BLaER1 treated with 17β-estradiol and CSF1 and Interleukin-3, amounts not matched to agents 10 nM and 100 nM (cell line): ENCODE data around the gene FPR2.

Experiments
- H3K27ac ChIP-seq, 11 experiments: shearing (Covaris generic); formaldehyde crosslinking; 2 replicates each; pipeline ENCODE4 v1.8.1; 2022
- H3K27me3 ChIP-seq, 11 experiments: shearing (Covaris generic); formaldehyde crosslinking; 2 replicates each; pipeline ENCODE4 v1.8.1; 2022
- H3K36me3 ChIP-seq, 11 experiments: shearing (Covaris generic); formaldehyde crosslinking; 2 replicates each; pipeline ENCODE4 v1.8.1; 2022
- H3K4me1 ChIP-seq, 10 experiments: shearing (Covaris generic); formaldehyde crosslinking; 2 replicates each; pipeline ENCODE4 v1.8.1; 2022
- H3K4me2 ChIP-seq, 11 experiments: shearing (Covaris generic); formaldehyde crosslinking; 2 replicates each; pipeline ENCODE4 v1.8.1; 2022
- H3K4me3 ChIP-seq, 10 experiments: shearing (Covaris generic); formaldehyde crosslinking; 2 replicates each; pipeline ENCODE4 v1.8.1; 2022
- H3K9ac ChIP-seq, 11 experiments: shearing (Covaris generic); formaldehyde crosslinking; 2 replicates each; pipeline ENCODE4 v1.8.1; 2022
- H3K9me3 ChIP-seq, 11 experiments: shearing (Covaris generic); formaldehyde crosslinking; replicated peaks in 1 of 11; 2 replicates each; pipeline ENCODE4 v1.8.1; 2022
- H4K20me1 ChIP-seq, 11 experiments: shearing (Covaris generic); formaldehyde crosslinking; 2 replicates each; pipeline ENCODE4 v1.8.1; 2022
- Cebpa-rat ChIP-seq, 11 experiments: shearing (Covaris generic); IDR thresholded peaks; 2 replicates each; pipeline ENCODE4 v1.8.1; 2022

FPR2 gene

DNA sequence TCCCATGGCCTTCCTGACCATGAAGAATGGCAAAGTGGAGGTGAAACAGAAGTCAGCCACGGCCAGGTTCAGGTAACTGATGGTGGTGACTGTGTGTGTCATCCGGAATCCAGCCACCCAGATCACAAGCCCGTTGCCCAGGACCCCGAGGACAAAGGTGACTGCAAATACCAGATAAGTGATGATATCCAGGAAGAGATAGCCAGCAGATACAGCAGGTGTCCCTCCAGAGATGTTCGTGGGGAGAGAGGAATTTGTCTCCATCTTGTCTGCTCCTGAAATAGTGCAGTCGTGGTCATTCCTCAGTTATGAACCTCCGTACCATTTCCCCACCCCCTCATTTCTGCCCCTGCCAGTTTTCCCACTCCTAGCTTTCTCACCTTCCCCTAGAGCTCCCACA is 14.2 kb upstream of the FPR2 start:
- Histone ChIP-seq H3K27me3 (no peaks in the 10 kb centered on the region), H3K4me1 (peaks cover 10 to 93% (median 41%) of the 10 kb centered on the region in 10 experiments), H3K4me3 (peak overlapping the region in 2 of 10 experiments; percentile 57 to 63; a peak in 3 of 20 replicates), H4K20me1 (peaks cover 0 to 48% (median 0%) of the 10 kb centered on the region in 11 experiments; a peak in 3 of 22 replicates), H3K9ac (no peak overlapping the region), H3K9me3 (peaks cover 0 to 42% (median 0%) of the 10 kb centered on the region in 11 experiments; a peak in 8 of 22 replicates), H3K4me2 (peak overlapping the region in 2 of 11 experiments; percentile 91 to 97; a peak in 3 of 22 replicates), H3K27ac (no peak overlapping the region), H3K36me3 (peaks cover 0 to 65% (median 0%) of the 10 kb centered on the region in 11 experiments; a peak in 6 of 22 replicates)
- TF ChIP-seq Cebpa-rat (IDR thresholded peaks at IDR 0.05) = no peak

DNA sequence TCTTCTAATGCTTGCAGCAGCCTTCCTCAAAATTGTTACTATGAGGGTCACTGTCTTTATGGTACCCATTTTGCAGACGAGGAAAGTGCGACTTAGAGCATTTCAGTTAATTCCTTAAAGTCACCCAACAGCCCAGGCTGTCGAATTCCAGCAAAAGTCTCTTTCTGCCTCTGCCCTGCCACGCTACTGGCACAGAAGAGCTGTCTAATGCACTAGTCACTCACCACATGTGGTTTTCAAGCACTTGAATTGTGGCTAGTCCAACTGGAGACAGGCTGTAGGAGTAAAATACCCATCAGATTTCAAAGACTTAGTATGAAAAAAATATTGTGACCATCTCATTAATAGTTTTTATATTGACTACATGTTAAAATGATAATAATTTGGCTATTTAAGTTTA is 11.0 kb upstream of the FPR2 start:
- TF ChIP-seq Cebpa-rat (IDR thresholded peaks at IDR 0.05) = no peak
- Histone ChIP-seq H3K4me1 (peaks cover 11 to 93% (median 39%) of the 10 kb centered on the region in 10 experiments), H3K27me3 (no peaks in the 10 kb centered on the region), H4K20me1 (peaks cover 0 to 36% (median 0%) of the 10 kb centered on the region in 11 experiments; a peak in 3 of 22 replicates), H3K9ac (peak overlapping the region in 2 of 11 experiments; percentile 74 to 75; a peak in 4 of 22 replicates), H3K4me3 (peak overlapping the region in 2 of 10 experiments; percentile 57 to 63; a peak in 4 of 20 replicates), H3K27ac (peak overlapping the region in 2 of 11 experiments; percentile 92 to 94; a peak in 2 of 22 replicates), H3K9me3 (peaks cover 0 to 46% (median 4%) of the 10 kb centered on the region in 11 experiments; a peak in 11 of 22 replicates), H3K4me2 (peak overlapping the region in 5 of 11 experiments; percentile 20 to 97 (median 72); a peak in 6 of 22 replicates), H3K36me3 (peaks cover 0 to 55% (median 0%) of the 10 kb centered on the region in 11 experiments; a peak in 6 of 22 replicates)

DNA sequence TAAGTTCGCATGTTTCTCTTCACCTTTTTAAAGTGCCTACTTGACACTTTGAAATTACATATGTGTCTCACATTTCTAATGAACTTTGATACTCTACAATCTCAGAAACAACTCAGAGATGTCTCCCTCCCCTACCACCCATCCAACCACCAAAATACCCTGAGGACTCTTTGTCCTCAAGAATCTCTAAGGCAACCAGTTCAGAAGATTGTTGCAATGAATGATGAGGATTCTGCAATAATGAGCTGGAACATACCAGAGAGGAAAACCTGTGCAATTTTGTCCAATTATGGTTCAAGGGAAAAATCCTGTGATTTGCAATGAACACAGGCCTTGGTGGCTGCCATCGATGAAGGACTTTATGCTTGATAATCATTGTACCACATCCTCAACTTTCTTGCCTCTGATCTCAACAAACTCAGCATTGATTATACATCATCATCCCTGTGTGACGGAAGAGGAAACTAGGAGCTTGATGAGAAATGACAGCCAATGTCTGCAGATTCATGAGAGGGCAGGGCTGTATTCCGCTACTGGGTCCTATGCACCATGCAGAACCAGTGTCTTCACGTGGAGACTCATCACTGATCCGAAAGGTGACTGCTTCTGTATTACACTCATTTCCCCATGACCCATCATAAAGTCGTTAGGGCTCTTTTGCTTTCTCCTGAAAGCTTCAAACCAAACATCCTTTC is 10.4 kb upstream of the FPR2 start:
- peaks cover 0 to 30% (median 0%) of the 10 kb centered on the region in 11 experiments; a peak in 3 of 22 replicates for H4K20me1 ChIP-seq
- H3K9me3 ChIP-seq = peaks cover 0 to 52% (median 4%) of the 10 kb centered on the region in 11 experiments; a peak in 11 of 22 replicates
- H3K27me3 ChIP-seq = no peaks in the 10 kb centered on the region
- H3K4me2 ChIP-seq = peak overlapping the region in 8 of 11 experiments; percentile 63 to 97 (median 76); a peak in 16 of 22 replicates
- peaks cover 0 to 49% (median 0%) of the 10 kb centered on the region in 11 experiments; a peak in 6 of 22 replicates for H3K36me3 ChIP-seq
- H3K27ac ChIP-seq = peak overlapping the region; percentile 65 to 94 (median 76); a peak in 21 of 22 replicates
- peak overlapping the region in 2 of 11 experiments; percentile 74 to 75; a peak in 4 of 22 replicates for H3K9ac ChIP-seq
- peak overlapping the region in 4 of 10 experiments; percentile 21 to 63 (median 46); a peak in 7 of 20 replicates for H3K4me3 ChIP-seq
- TF ChIP-seq Cebpa-rat (IDR thresholded peaks at IDR 0.05) = no peak
- peaks cover 11 to 93% (median 39%) of the 10 kb centered on the region in 10 experiments for H3K4me1 ChIP-seq

DNA sequence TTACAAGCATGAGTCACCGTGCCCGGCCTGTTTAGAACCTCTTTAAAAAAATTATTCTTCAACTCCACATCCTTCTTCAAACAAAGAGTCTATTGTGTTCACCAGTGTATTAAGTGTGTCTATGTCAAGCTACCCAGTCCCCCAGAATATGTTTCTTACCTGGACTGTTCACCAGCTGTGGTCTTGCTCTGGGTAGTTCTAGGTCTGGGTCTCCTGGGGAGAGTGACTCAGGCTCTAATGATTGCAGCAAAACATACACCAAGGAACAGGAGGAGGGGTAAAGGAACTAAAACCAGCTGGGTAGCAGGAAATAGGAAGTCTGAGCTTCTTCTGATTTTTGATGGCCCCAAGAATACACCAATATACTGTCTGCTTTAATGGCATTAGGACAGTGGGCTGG is 9.3 kb upstream of the FPR2 start, which contains the start of gene FPR1:
FPR1 (minus strand) TSS at position 224 of the 400 bp plus-strand sequence. CDS start 4,884 bp downstream, outside the sequence.
- H3K9ac ChIP-seq = peak within 1 kb of the TSS in 10 of 11 experiments; percentile 22 to 75 (median 42); a peak in 10 of 22 replicates
- H3K4me1 ChIP-seq = peaks cover 11 to 91% (median 39%) of the 10 kb centered on the region in 10 experiments
- H3K4me2 ChIP-seq = peak within 1 kb of the TSS; percentile 32 to 97 (median 70)
- H3K27me3 ChIP-seq = no peaks in the 10 kb centered on the region
- H3K27ac ChIP-seq = peak within 1 kb of the TSS; percentile 65 to 94 (median 76)
- H4K20me1 ChIP-seq = peaks cover 0 to 19% (median 0%) of the 10 kb centered on the region in 11 experiments; a peak in 2 of 22 replicates
- H3K4me3 ChIP-seq = peak within 1 kb of the TSS in 5 of 10 experiments; percentile 3 to 63 (median 35); a peak in 8 of 20 replicates
- H3K36me3 ChIP-seq = peaks cover 0 to 38% (median 0%) of the 10 kb centered on the region in 11 experiments; a peak in 5 of 22 replicates
- peaks cover 0 to 54% (median 4%) of the 10 kb centered on the region in 11 experiments; a peak in 12 of 22 replicates for H3K9me3 ChIP-seq
- peak in 2 of 11 experiments; percentile 30 to 31; a peak in 1 of 22 replicates for TF ChIP-seq Cebpa-rat (IDR thresholded peaks at IDR 0.05)

DNA sequence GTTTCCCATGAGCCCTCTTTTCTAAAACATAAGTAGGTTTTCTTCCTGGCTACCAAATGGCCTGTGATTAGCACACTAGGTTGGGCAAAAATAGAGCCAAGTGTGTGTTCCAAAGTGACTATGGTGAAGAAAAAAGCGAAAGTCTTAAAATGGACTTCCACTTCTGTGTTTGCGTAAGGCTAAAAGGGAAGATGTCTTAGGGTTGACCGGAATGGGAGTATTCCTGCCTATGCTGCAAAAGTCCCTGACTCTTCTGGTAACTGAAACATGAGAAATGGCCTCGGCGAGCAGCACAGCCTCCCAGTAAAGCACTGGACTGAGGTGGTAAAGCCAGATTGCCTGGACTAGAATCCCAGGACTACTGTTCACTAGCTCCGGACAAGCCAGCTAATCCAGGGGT is 6.9 kb upstream of the FPR2 start:
- Histone ChIP-seq H3K27me3 (no peaks in the 10 kb centered on the region), H3K36me3 (peaks cover 0 to 14% (median 0%) of the 10 kb centered on the region in 11 experiments; a peak in 4 of 22 replicates), H3K4me2 (peak overlapping the region in 5 of 11 experiments; percentile 16 to 97 (median 39); a peak in 10 of 22 replicates), H3K4me3 (no peak overlapping the region), H4K20me1 (no peaks in the 10 kb centered on the region), H3K4me1 (peaks cover 11 to 66% (median 30%) of the 10 kb centered on the region in 10 experiments), H3K27ac (peak overlapping the region in 4 of 11 experiments; percentile 36 to 94 (median 80); a peak in 6 of 22 replicates), H3K9me3 (peaks cover 0 to 43% (median 4%) of the 10 kb centered on the region in 11 experiments; a peak in 10 of 22 replicates), H3K9ac (peak overlapping the region in 2 of 11 experiments; percentile 72 to 80; a peak in 5 of 22 replicates)
- peak in 1 of 11 experiments; percentile 18; a peak in 1 of 22 replicates for TF ChIP-seq Cebpa-rat (IDR thresholded peaks at IDR 0.05)

DNA sequence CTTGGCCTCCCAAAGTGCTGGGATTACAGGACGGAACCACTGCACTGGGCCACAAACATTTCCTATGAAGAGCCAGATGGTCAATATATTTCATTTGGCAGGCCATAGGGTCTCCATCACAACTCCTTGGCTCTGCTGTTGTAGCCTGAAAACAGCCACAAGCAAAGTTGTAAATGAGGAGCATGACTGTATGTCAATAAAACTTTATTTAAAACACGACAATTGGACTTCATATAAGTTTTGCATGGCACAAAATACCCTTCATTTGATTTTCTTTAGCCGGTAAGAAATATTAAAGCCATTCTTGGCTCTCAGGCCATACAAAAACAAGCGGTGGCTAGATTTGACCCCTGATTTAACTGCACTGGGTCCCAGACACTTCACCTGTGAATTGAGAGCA is 6.2 kb upstream of the FPR2 start:
- Histone ChIP-seq H3K9me3 (peaks cover 0 to 43% (median 4%) of the 10 kb centered on the region in 11 experiments; a peak in 10 of 22 replicates), H3K9ac (peak overlapping the region in 2 of 11 experiments; percentile 72 to 80; a peak in 5 of 22 replicates), H3K4me2 (peak overlapping the region in 3 of 11 experiments; percentile 16 to 97 (median 57); a peak in 6 of 22 replicates), H3K27me3 (no peaks in the 10 kb centered on the region), H3K27ac (peak overlapping the region in 3 of 11 experiments; percentile 69 to 94 (median 92); a peak in 6 of 22 replicates), H4K20me1 (no peaks in the 10 kb centered on the region), H3K36me3 (peaks cover 0 to 7% (median 0%) of the 10 kb centered on the region in 11 experiments; a peak in 1 of 22 replicates), H3K4me1 (peaks cover 11 to 60% (median 29%) of the 10 kb centered on the region in 10 experiments), H3K4me3 (no peak overlapping the region)
- no peak for TF ChIP-seq Cebpa-rat (IDR thresholded peaks at IDR 0.05)

DNA sequence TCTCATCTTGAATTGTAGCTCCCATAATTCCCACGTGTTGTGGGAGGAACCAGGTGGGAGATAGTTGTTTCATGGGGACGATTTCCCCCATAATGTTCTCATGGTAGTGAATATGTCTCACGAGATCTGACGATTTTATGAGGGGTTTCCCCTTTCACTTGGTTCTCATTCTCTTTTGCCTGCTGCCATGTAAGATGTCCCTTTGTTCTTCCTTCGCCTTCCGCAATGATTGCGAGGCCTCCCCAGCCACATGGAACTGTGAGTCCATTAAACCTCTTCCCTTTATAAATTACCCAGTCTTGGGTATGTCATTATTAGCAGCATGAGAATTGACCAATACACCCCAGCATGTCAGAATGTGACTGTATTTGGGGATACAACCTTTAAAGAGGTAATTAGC is 5.4 kb upstream of the FPR2 start:
- Histone ChIP-seq H3K4me2 (peak overlapping the region in 2 of 11 experiments; percentile 57 to 97; a peak in 4 of 22 replicates), H3K27ac (peak overlapping the region in 2 of 11 experiments; percentile 92 to 94; a peak in 3 of 22 replicates), H3K27me3 (no peaks in the 10 kb centered on the region), H3K4me3 (no peak overlapping the region), H3K4me1 (peaks cover 11 to 56% (median 24%) of the 10 kb centered on the region in 10 experiments), H4K20me1 (no peaks in the 10 kb centered on the region), H3K9ac (no peak overlapping the region), H3K9me3 (peaks cover 0 to 43% (median 3%) of the 10 kb centered on the region in 11 experiments; a peak in 10 of 22 replicates), H3K36me3 (no peaks in the 10 kb centered on the region)
- TF ChIP-seq Cebpa-rat (IDR thresholded peaks at IDR 0.05) = no peak

DNA sequence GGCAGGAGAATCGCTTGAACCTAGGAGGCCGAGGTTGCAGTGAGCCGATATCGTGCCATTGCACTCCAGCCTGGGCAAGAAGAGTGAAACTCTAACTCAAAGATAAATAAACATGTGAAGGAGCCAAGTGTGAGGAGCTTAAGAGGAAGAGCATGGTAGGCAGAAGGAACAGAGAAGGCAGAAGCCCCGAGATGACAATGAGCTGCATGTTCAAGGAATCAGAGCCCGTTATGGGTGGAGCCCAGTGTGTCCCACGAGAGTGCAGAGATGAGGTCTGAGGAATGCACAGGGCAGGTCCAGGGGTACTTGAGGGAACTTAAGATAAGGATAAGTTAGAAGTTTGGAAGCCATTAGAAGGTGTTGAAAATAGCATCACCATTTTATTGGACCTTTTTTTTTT is 716 bp downstream of the FPR2 start:
- H3K9me3 ChIP-seq = peaks cover 0 to 4% (median 0%) of the 10 kb centered on the region in 11 experiments; a peak in 2 of 22 replicates
- H3K36me3 ChIP-seq = no peaks in the 10 kb centered on the region
- TF ChIP-seq Cebpa-rat (IDR thresholded peaks at IDR 0.05) = no peak
- no peaks in the 10 kb centered on the region for H3K27me3 ChIP-seq
- no peak overlapping the region for H3K27ac ChIP-seq
- H3K4me2 ChIP-seq = peak overlapping the region in 2 of 11 experiments; percentile 9 to 63; a peak in 4 of 22 replicates
- H3K9ac ChIP-seq = no peak overlapping the region
- peaks cover 0 to 46% (median 9%) of the 10 kb centered on the region in 10 experiments; a peak in 10 of 20 replicates for H3K4me1 ChIP-seq
- H4K20me1 ChIP-seq = no peaks in the 10 kb centered on the region
- no peak overlapping the region for H3K4me3 ChIP-seq
